PC-9 (cell line): Measurements from ENCODE around the gene BCL11A.

Experiments
- CTCF ChIP-seq: fragments of 200-600 bp; sonication (generic); conservative IDR thresholded peaks from 2 replicates; pipeline ENCODE4 v1.6.1; 2017; ENCODE audit warnings: mixed run types, antibody characterized with exemption, mild to moderate bottlenecking, moderate library complexity
- EZH2 ChIP-seq: fragments of 200-600 bp; sonication (generic); IDR thresholded peaks from 2 replicates; pipeline ENCODE4 v1.8.0; 2017; ENCODE audit warnings: antibody characterized with exemption, low read depth

- TF ChIP-seq CTCF = no peak
- TF ChIP-seq EZH2 = no peak
Measured at GRCh38 chr2:60490441-60490840, 63.0 kb downstream of the BCL11A start.
